C4-2B (cell line): ENCODE data around the gene OR52H1.

ENCODE experiments used
- ZFX ChIP-seq: fragments of 450-650 bp; IDR thresholded peaks from 2 replicates; pipeline ENCODE4 v1.6.1; 2017
- TF ChIP-seq, protein P1 (sequence below): fragments of 450-650 bp; conservative IDR thresholded peaks from 2 replicates; pipeline ENCODE4 v1.5.1; 2017; ENCODE audit warnings: mild to moderate bottlenecking

GRCh38 chr11:5546457-5546856 lies 1.9 kb downstream of the OR52H1 start:
- TF ChIP-seq, protein P1, sequence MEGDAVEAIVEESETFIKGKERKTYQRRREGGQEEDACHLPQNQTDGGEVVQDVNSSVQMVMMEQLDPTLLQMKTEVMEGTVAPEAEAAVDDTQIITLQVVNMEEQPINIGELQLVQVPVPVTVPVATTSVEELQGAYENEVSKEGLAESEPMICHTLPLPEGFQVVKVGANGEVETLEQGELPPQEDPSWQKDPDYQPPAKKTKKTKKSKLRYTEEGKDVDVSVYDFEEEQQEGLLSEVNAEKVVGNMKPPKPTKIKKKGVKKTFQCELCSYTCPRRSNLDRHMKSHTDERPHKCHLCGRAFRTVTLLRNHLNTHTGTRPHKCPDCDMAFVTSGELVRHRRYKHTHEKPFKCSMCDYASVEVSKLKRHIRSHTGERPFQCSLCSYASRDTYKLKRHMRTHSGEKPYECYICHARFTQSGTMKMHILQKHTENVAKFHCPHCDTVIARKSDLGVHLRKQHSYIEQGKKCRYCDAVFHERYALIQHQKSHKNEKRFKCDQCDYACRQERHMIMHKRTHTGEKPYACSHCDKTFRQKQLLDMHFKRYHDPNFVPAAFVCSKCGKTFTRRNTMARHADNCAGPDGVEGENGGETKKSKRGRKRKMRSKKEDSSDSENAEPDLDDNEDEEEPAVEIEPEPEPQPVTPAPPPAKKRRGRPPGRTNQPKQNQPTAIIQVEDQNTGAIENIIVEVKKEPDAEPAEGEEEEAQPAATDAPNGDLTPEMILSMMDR = no peak
- TF ChIP-seq ZFX = no peak
